HCT116 (cell line): ENCODE results near the gene ZFYVE1. TPM values are rescaled to one million over a fixed set of nuclear protein-coding genes. Genes with fewer than 3 reads are reported as not detected.

Source experiments
- ATAC-seq: fragments of 200-7000 bp; cut with Tn5 transposase; 2 replicates; pipeline ENCODE4 v1.9.1; 2020; ENCODE audit warnings: mild to moderate bottlenecking, moderate library complexity
- BruUV-seq: library from RNA; stranded (reverse); fragments of 400-500 nt; replicated peaks from 2 replicates; lab custom pipeline; 2021; lab: Mats Ljungman, UMichigan
- CTCF ChIA-PET: fragments of 300-600 bp; sonication (Branson Sonifier 250); formaldehyde crosslinking; loops from one replicate; lab custom pipeline; 2021; ENCODE audit warnings: antibody characterized with exemption; lab: Charles Lee
- POLR2A ChIA-PET: fragments of 300-600, 350-600 bp; sonication (Branson Sonifier 250); formaldehyde crosslinking; loops from one replicate; lab custom pipeline; 2021; ENCODE audit warnings: antibody characterized with exemption; lab: Charles Lee
- RAD21 ChIA-PET, 2 experiments: fragments of 300-600 bp; sonication (Branson Sonifier 250); formaldehyde crosslinking; loops; one replicate each; lab custom pipeline; 2023; ENCODE audit warnings: low total read pairs in 2 of 2; ENCODE audit not compliant: uncharacterized antibody in 2 of 2, unreplicated experiment in 2 of 2, low non-redundant PET in 1 of 2; lab: Charles Lee
- DNase-seq: peaks from one replicate; pipeline ENCODE4 v3.0.0-alpha.2; 2010; ENCODE audit warnings: low read depth, low spot score
- H2AFZ ChIP-seq: fragments of 200-600 bp; shearing (Covaris generic), sonication (generic); 2 replicates; pipeline ENCODE4 v1.6.1; 2017; ENCODE audit warnings: low read depth, mixed run types, mixed read lengths, antibody characterized with exemption, low read length; ENCODE audit not compliant: poor library complexity, severe bottlenecking
- H3K27ac ChIP-seq: 2 replicates; pipeline ENCODE4 v1.5.1; 2012; ENCODE audit warnings: low read depth, low read length
- H3K27me3 ChIP-seq: fragments of 200-600 bp; sonication (generic); 2 replicates; pipeline ENCODE4 v1.6.1; 2016; ENCODE audit warnings: mixed run types, low read length, mixed read lengths; ENCODE audit not compliant: insufficient read depth
- H3K36me3 ChIP-seq, 2 experiments: fragments of 200-500 bp in 1 of 2; fragments of 200-600 bp in 1 of 2; sonication (Bioruptor generic) in 1 of 2; sonication (generic) in 1 of 2; 2 replicates each; pipeline versions ENCODE4 v1.5.1 to v1.6.1; 2014 to 2016; ENCODE audit warnings: low read length in 2 of 2, inconsistent platforms in 1 of 2, mixed read lengths in 1 of 2, mixed run types in 1 of 2; ENCODE audit not compliant: insufficient read depth in 2 of 2, control insufficient read depth in 1 of 2
- H3K4me1 ChIP-seq, 2 experiments: fragments of 200-600 bp in 1 of 2; sonication (generic) in 1 of 2; 2 replicates each; pipeline versions ENCODE4 v1.5.1 to v1.6.1; 2012 to 2017; ENCODE audit warnings: low read length in 2 of 2, inconsistent platforms in 1 of 2, mild to moderate bottlenecking in 1 of 2, mixed read lengths in 1 of 2, mixed run types in 1 of 2, moderate library complexity in 1 of 2; ENCODE audit not compliant: insufficient read depth in 2 of 2, control insufficient read depth in 1 of 2
- H3K4me2 ChIP-seq: fragments of 200-600 bp; sonication (generic); 2 replicates; pipeline ENCODE4 v1.6.1; 2017; ENCODE audit warnings: mixed run types, low read length, mixed read lengths
- H3K4me3 ChIP-seq, 2 experiments: fragments of 200-600 bp in 1 of 2; sonication (generic) in 1 of 2; replicated peaks in 1 of 2; 2 replicates each; pipeline ENCODE4 v1.5.1; 2011 to 2016; ENCODE audit warnings: low read length in 2 of 2, control low read depth in 1 of 2, low read depth in 1 of 2, mild to moderate bottlenecking in 1 of 2, mixed read lengths in 1 of 2, mixed run types in 1 of 2
- H3K79me2 ChIP-seq: fragments of 200-600 bp; sonication (generic); 2 replicates; pipeline ENCODE4 v1.6.1; 2017; ENCODE audit warnings: mild to moderate bottlenecking, mixed run types, low read length, moderate library complexity, mixed read lengths; ENCODE audit not compliant: insufficient read depth
- H3K9ac ChIP-seq: fragments of 200-600 bp; sonication (generic); 2 replicates; pipeline ENCODE4 v1.6.1; 2016; ENCODE audit warnings: low read length, mixed read lengths
- H3K9me2 ChIP-seq: fragments of 200-600 bp; sonication (generic), shearing (Covaris generic); 2 replicates; pipeline ENCODE4 v1.6.1; 2017; ENCODE audit warnings: mixed run types, mild to moderate bottlenecking, moderate library complexity; ENCODE audit not compliant: insufficient read depth
- H3K9me3 ChIP-seq, 2 experiments: fragments of 200-500 bp in 1 of 2; fragments of 200-600 bp in 1 of 2; sonication (Bioruptor generic) in 1 of 2; sonication (generic) in 1 of 2; 2 replicates each; pipeline ENCODE4 v1.6.1; 2014 to 2017; ENCODE audit warnings: low read length in 2 of 2, mixed read lengths in 2 of 2, inconsistent platforms in 1 of 2, low read depth in 1 of 2, mild to moderate bottlenecking in 1 of 2, mixed run types in 1 of 2, moderate library complexity in 1 of 2; ENCODE audit not compliant: control insufficient read depth in 1 of 2, insufficient read depth in 1 of 2
- H4K20me1 ChIP-seq: fragments of 200-600 bp; sonication (generic), shearing (Covaris generic); 2 replicates; pipeline ENCODE4 v1.6.1; 2017; ENCODE audit warnings: mixed run types, mild to moderate bottlenecking, moderate library complexity; ENCODE audit not compliant: insufficient read depth
- CBX3 ChIP-seq: IDR thresholded peaks from 2 replicates; pipeline ENCODE4 v1.6.1; 2012; ENCODE audit warnings: low read depth
- CEBPB ChIP-seq: IDR thresholded peaks from 2 replicates; pipeline ENCODE4 v1.6.1; 2012; ENCODE audit warnings: low read depth
- ELF1 ChIP-seq: IDR thresholded peaks from 2 replicates; pipeline ENCODE4 v1.6.1; 2012; ENCODE audit warnings: low read depth, borderline replicate concordance
- EZH2 ChIP-seq: fragments of 200-600 bp; sonication (generic); IDR thresholded peaks from 2 replicates; pipeline ENCODE4 v1.6.1; 2017; ENCODE audit warnings: antibody characterized with exemption, mixed run types
- FOSL1 ChIP-seq: IDR thresholded peaks from 2 replicates; pipeline ENCODE4 v1.6.1; 2012; ENCODE audit warnings: low read depth
- JUND ChIP-seq: IDR thresholded peaks from 2 replicates; pipeline ENCODE4 v1.6.1; 2012
- MAX ChIP-seq: IDR thresholded peaks from 2 replicates; pipeline ENCODE4 v1.6.1; 2012
- POLR2A ChIP-seq: IDR thresholded peaks from 2 replicates; pipeline ENCODE4 v1.7.0; 2011; ENCODE audit warnings: borderline replicate concordance; ENCODE audit not compliant: insufficient read depth, insufficient read length; ENCODE audit errors: extremely low read depth
- POLR2AphosphoS5 ChIP-seq: IDR thresholded peaks from 2 replicates; pipeline ENCODE4 v1.6.1; 2011; ENCODE audit warnings: mild to moderate bottlenecking, low read depth, low read length, moderate library complexity
- RAD21 ChIP-seq: IDR thresholded peaks from 2 replicates; pipeline ENCODE4 v1.6.1; 2012; ENCODE audit warnings: low read depth, mild to moderate bottlenecking
- REST ChIP-seq: IDR thresholded peaks from 2 replicates; pipeline ENCODE4 v1.6.1; 2012; ENCODE audit warnings: low read depth
- SIN3A ChIP-seq: IDR thresholded peaks from 2 replicates; pipeline ENCODE4 v1.6.1; 2012; ENCODE audit warnings: low read depth
- SP1 ChIP-seq: IDR thresholded peaks from 2 replicates; pipeline ENCODE4 v1.6.1; 2012; ENCODE audit warnings: low read depth
- YY1 ChIP-seq: IDR thresholded peaks from 2 replicates; pipeline ENCODE4 v1.6.1; 2011; ENCODE audit warnings: low read length, low read depth, moderate library complexity, mild to moderate bottlenecking; ENCODE audit not compliant: insufficient replicate concordance; ENCODE audit errors: extremely low read depth
- ZBTB33 ChIP-seq: IDR thresholded peaks from 2 replicates; pipeline ENCODE4 v1.6.1; 2011; ENCODE audit warnings: mild to moderate bottlenecking, low read length, moderate library complexity; ENCODE audit not compliant: insufficient replicate concordance; ENCODE audit errors: extremely low read depth
- ZFX ChIP-seq: fragments of 450-650 bp; IDR thresholded peaks from 2 replicates; pipeline ENCODE4 v1.6.1; 2017
- ZNF274 ChIP-seq: fragments of 200-500 bp; sonication (Bioruptor generic); IDR thresholded peaks from 2 replicates; pipeline ENCODE4 v1.6.1; 2014; ENCODE audit warnings: mild to moderate bottlenecking, low read depth, low read length, inconsistent platforms
- intact Hi-C: fragments of 100-400 bp; cut with micrococcal nuclease; formaldehyde crosslinking; loops from 2 replicates; pipeline ENCODE4 v1.10.0; 2022
- total RNA-seq: library from RNA; stranded (reverse); gene quantifications from one replicate; pipeline ENCODE4 v1.2.1, GENCODE V29; 2021; ENCODE audit not compliant: unreplicated experiment
- TF ChIP-seq, protein P1 (sequence below), 3 experiments: fragments of 200-600 bp in 1 of 3; sonication (generic) in 1 of 3; IDR thresholded peaks in 2 of 3; conservative IDR thresholded peaks in 1 of 3; 2 replicates each; pipeline ENCODE4 v1.5.1; 2012 to 2017; ENCODE audit warnings: low read depth in 2 of 3, low read length in 2 of 3, antibody characterized with exemption in 1 of 3, borderline replicate concordance in 1 of 3, control low read depth in 1 of 3, mild to moderate bottlenecking in 1 of 3, mixed read lengths in 1 of 3, mixed run types in 1 of 3, moderate library complexity in 1 of 3; ENCODE audit not compliant: insufficient read depth in 1 of 3
- TF ChIP-seq, protein P2 (sequence below): IDR thresholded peaks from 2 replicates; pipeline ENCODE4 v1.6.1; 2012

ZFYVE1 gene
- total RNA-seq, 1 experiment from 2014 or later = 7.7 TPM

DNA sequence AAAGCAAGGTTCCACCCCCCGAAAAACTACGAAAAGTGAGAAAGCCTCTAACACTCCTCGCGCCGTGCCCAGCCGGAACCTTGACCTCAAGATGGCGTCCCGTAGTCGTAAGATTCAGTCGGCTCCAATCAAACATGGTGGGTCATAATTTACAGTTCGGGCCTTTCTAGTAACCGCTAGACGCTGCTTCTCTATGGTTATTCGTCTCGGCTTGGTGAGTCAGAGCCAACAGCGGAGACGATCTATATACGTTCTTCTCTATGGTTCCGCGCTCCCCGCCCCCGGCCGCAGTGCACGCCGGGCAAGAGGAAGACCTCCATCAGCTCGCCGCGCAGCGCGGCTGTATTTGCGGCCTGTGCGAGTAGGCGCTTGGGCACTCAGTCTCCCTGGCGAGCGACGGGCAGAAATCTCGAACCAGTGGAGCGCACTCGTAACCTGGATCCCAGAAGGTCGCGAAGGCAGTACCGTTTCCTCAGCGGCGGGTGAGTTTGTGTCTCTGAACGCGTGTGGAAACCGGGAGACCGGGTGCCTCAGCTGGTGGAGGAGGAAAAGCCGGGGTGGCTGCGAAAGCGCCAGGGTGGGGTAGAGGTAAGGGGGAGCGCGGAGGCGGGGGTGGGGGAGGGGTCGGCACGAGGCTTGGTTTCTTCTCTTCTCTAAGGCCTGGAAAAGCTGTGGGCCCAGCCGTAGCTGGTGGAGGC is 31.5 kb upstream of the ZFYVE1 start, which contains the start of gene RBM25:
RBM25 (plus strand) TSS at position 311 of the 698 bp plus-strand sequence. CDS start 13,108 bp downstream, outside the sequence.
- POLR2A ChIA-PET = interaction anchor here (0.6 to 2.2 kb wide), 11 partner anchors 8 to 400 kb away, joined by 3 to 11 read pairs (median 6); partner anchors contain the start of genes NUMB and ZFYVE1
- ATAC-seq (peak; percentile 93), DNase-seq (peak; percentile 99)
- Histone ChIP-seq H3K36me3 (peaks cover 0 to under 1% of the 10 kb centered on the region in 2 experiments; a peak in 1 of 4 replicates), H3K27ac (peak within 1 kb of the TSS; percentile 84), H4K20me1 (peaks cover 19% of the 10 kb centered on the region; the same call in 1 of the 2 replicates), H3K9ac (peak within 1 kb of the TSS; percentile 90), H3K9me3 (no peaks in the 10 kb centered on the region), H3K4me1 (peaks cover 7 to 17% of the 10 kb centered on the region in 2 experiments), H2AFZ (peak within 1 kb of the TSS; percentile 58), H3K79me2 (peaks cover 60% of the 10 kb centered on the region), H3K4me3 (peak within 1 kb of the TSS; percentile 80 to 98), H3K9me2 (no peaks in the 10 kb centered on the region), H3K27me3 (no peaks in the 10 kb centered on the region), H3K4me2 (peak within 1 kb of the TSS; percentile 73)
- intact Hi-C loops = no loop called here
- BruUV-seq = no TSS peak
- CTCF ChIA-PET = no interaction called here
- RAD21 ChIA-PET = no interaction called here
- peak; percentile 97 for TF ChIP-seq YY1
- no peak for TF ChIP-seq ZNF274
- no peak for TF ChIP-seq RAD21
- TF ChIP-seq ZFX = peak; percentile 97
- peak; percentile 97 for TF ChIP-seq POLR2AphosphoS5
- no peak for TF ChIP-seq CEBPB
- peak; percentile 64 for TF ChIP-seq ZBTB33
- TF ChIP-seq EZH2 = no peak
- peak; percentile 97 for TF ChIP-seq SIN3A
- TF ChIP-seq ELF1 = no peak; the same call in 1 of the 2 replicates
- TF ChIP-seq JUND = peak; percentile 88
- peak; percentile 80 for TF ChIP-seq MAX
- TF ChIP-seq, protein P1, sequence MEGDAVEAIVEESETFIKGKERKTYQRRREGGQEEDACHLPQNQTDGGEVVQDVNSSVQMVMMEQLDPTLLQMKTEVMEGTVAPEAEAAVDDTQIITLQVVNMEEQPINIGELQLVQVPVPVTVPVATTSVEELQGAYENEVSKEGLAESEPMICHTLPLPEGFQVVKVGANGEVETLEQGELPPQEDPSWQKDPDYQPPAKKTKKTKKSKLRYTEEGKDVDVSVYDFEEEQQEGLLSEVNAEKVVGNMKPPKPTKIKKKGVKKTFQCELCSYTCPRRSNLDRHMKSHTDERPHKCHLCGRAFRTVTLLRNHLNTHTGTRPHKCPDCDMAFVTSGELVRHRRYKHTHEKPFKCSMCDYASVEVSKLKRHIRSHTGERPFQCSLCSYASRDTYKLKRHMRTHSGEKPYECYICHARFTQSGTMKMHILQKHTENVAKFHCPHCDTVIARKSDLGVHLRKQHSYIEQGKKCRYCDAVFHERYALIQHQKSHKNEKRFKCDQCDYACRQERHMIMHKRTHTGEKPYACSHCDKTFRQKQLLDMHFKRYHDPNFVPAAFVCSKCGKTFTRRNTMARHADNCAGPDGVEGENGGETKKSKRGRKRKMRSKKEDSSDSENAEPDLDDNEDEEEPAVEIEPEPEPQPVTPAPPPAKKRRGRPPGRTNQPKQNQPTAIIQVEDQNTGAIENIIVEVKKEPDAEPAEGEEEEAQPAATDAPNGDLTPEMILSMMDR (IDR thresholded peaks at IDR 0.05 in 2 of 3, conservative IDR thresholded peaks at IDR 0.05 in 1 of 3; ENCODE audit: borderline replicate concordance in 1 of 3, insufficient read depth in 1 of 3, low read depth in 2 of 3, low read length in 2 of 3) = no peak
- TF ChIP-seq CBX3 = peak; percentile 80
- TF ChIP-seq REST = no peak
- peak; percentile 89 for TF ChIP-seq POLR2A
- TF ChIP-seq, protein P2, sequence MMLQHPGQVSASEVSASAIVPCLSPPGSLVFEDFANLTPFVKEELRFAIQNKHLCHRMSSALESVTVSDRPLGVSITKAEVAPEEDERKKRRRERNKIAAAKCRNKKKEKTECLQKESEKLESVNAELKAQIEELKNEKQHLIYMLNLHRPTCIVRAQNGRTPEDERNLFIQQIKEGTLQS = no peak
- TF ChIP-seq FOSL1 = peak; percentile 68
- TF ChIP-seq SP1 = peak; percentile 69
